Esophagus muscularis mucosa (tissue), 4 donors: ENCODE data around the gene TMPRSS11E. TPM values are rescaled to one million over a fixed set of nuclear protein-coding genes. Genes with fewer than 3 reads are reported as not detected.
"Not testable (repeated sequence)": the region's sequence is repeated elsewhere in the genome, so short reads cannot be mapped to it uniquely, and the experiment has no call there.

Source experiments
- DNase-seq: peaks from one replicate; pipeline ENCODE4 v3.0.0-alpha.2; 2017; ENCODE audit errors: extremely low spot score
- H3K27ac ChIP-seq, 4 donors: fragments of 200-600 bp; sonication (generic); replicated peaks in 1 of 4; 1 replicate in 3 of 4; 2 replicates in 1 of 4; pipeline ENCODE4 v1.5.1; 2016 to 2019; ENCODE audit warnings: mild to moderate bottlenecking in 1 of 4
- H3K27me3 ChIP-seq, 4 donors: fragments of 200-600 bp; sonication (generic); one replicate each; pipeline versions ENCODE4 v1.5.1 to v1.6.0; 2016 to 2019
- H3K36me3 ChIP-seq, 4 donors: fragments of 200-600 bp; sonication (generic); one replicate each; pipeline ENCODE4 v1.5.1; 2016 to 2019
- H3K4me1 ChIP-seq, 4 donors: fragments of 200-600 bp; sonication (generic); one replicate each; pipeline ENCODE4 v1.5.1; 2016 to 2019
- H3K4me3 ChIP-seq, 4 donors: fragments of 200-600 bp; sonication (generic); 1 replicate in 2 of 4; 2 replicates in 2 of 4; pipeline ENCODE4 v1.5.1; 2016 to 2019; ENCODE audit warnings: mild to moderate bottlenecking in 4 of 4, moderate library complexity in 1 of 4
- H3K9me3 ChIP-seq, 4 donors: fragments of 200-600 bp; sonication (generic); 1 replicate in 3 of 4; 2 replicates in 1 of 4; pipeline ENCODE4 v1.5.1; 2016 to 2019
- CTCF ChIP-seq, 3 experiments: fragments of 200-600 bp in 2 of 3; fragments of 450-650 bp in 1 of 3; sonication (generic) in 2 of 3; IDR thresholded peaks; one replicate each; pipeline ENCODE4 v1.5.1; 2017 to 2019; ENCODE audit warnings: antibody characterized with exemption in 3 of 3, mild to moderate bottlenecking in 2 of 3, moderate library complexity in 1 of 3
- EP300 ChIP-seq: sonication (generic); formaldehyde crosslinking; IDR thresholded peaks from one replicate; pipeline ENCODE4 v1.6.1; 2017; ENCODE audit warnings: antibody characterized with exemption
- POLR2A ChIP-seq: fragments of 450-650 bp; IDR thresholded peaks from one replicate; pipeline ENCODE4 v1.6.1; 2017; ENCODE audit warnings: antibody characterized with exemption, moderate library complexity, mild to moderate bottlenecking, low read depth
- POLR2AphosphoS5 ChIP-seq, 2 donors: sonication (generic); formaldehyde crosslinking; IDR thresholded peaks; one replicate each; pipeline ENCODE4 v1.6.1; 2017; ENCODE audit warnings: antibody characterized with exemption in 2 of 2
- WGBS: methylation state at CpG from one replicate; pipeline ENCODE4 v1.1.5; 2018; 5-methylcytosine and 5-hydroxymethylcytosine counted together
- intact Hi-C: fragments of 100-400 bp; cut with DNase I; formaldehyde crosslinking; loops from one replicate; pipeline ENCODE4 v1.15.1; 2023
- total RNA-seq, 4 donors: library from RNA; depleted of rRNA; stranded (reverse); fragments of >200 nt; gene quantifications; one replicate each; pipeline versions ENCODE4 v1.1.0 to v1.2.1, GENCODE V29; 2016

The TMPRSS11E gene
- total RNA-seq, 4 donors from 2014 or later: 0.42 TPM; not detected in 3

GRCh38 chr4:68407868-68408190 lies 39.4 kb upstream of the TMPRSS11E start:
- H3K9me3 ChIP-seq: no peaks in the 10 kb centered on the region

GRCh38 chr4:68410149-68410548 lies 37.1 kb upstream of the TMPRSS11E start:
- TF ChIP-seq CTCF (IDR thresholded peaks at IDR 0.05): no peak
- no peak for TF ChIP-seq EP300
- no peak for TF ChIP-seq POLR2AphosphoS5 (IDR thresholded peaks at IDR 0.05)
- TF ChIP-seq POLR2A: no peak
- Histone ChIP-seq H3K9me3 (no peaks in the 10 kb centered on the region), H3K4me1 (no peaks in the 10 kb centered on the region), H3K4me3 (no peak overlapping the region), H3K27ac (no peak overlapping the region), H3K36me3 (no peaks in the 10 kb centered on the region), H3K27me3 (peaks cover 0 to 7% (median 0%) of the 10 kb centered on the region in 4 donors)
- intact Hi-C loops: no loop called here
- DNase-seq: no peak
- 45% methylated on average over 2 of the region's 2 CpGs for WGBS

More at GRCh38 chr4:68407868-68408190, 39.4 kb upstream of the TMPRSS11E start:
- whole genome bisulfite sequencing: 58% methylated on average over 3 of the region's 3 CpGs
- Histone ChIP-seq H3K27ac (no peak overlapping the region), H3K27me3 (peaks cover 0 to 7% (median 0%) of the 10 kb centered on the region in 4 donors), H3K36me3 (no peaks in the 10 kb centered on the region), H3K4me1 (no peaks in the 10 kb centered on the region), H3K4me3 (no peak overlapping the region)
- intact Hi-C loops: no loop called here
- DNase-seq: no peak
- no peak for TF ChIP-seq POLR2AphosphoS5 (IDR thresholded peaks at IDR 0.05)
- no peak for TF ChIP-seq POLR2A
- TF ChIP-seq CTCF (IDR thresholded peaks at IDR 0.05): no peak
- TF ChIP-seq EP300: no peak

GRCh38 chr4:68410643-68411042 lies 36.6 kb upstream of the TMPRSS11E start:
- TF ChIP-seq EP300 (no peak), POLR2A (no peak), POLR2AphosphoS5 (IDR thresholded peaks at IDR 0.05) (no peak), CTCF (IDR thresholded peaks at IDR 0.05) (no peak)

GRCh38 chr4:68412031-68412430 lies 35.2 kb upstream of the TMPRSS11E start:
- WGBS: 95% methylated on average over 2 of the region's 2 CpGs
- H3K27ac ChIP-seq, H3K9me3 ChIP-seq, intact Hi-C loops, H3K4me1 ChIP-seq, DNase-seq, H3K4me3 ChIP-seq, H3K36me3 ChIP-seq, H3K27me3 ChIP-seq: not testable (repeated sequence)

More at GRCh38 chr4:68410643-68411042, 36.6 kb upstream of the TMPRSS11E start:
- intact Hi-C loops: no loop called here
- 83% methylated on average over 1 of the region's 1 CpG for WGBS
- H3K36me3 ChIP-seq: no peaks in the 10 kb centered on the region
- H3K4me3 ChIP-seq: no peak overlapping the region
- H3K27ac ChIP-seq: no peak overlapping the region
- no peaks in the 10 kb centered on the region for H3K9me3 ChIP-seq
- no peak for DNase-seq
- peaks cover 0 to 7% (median 0%) of the 10 kb centered on the region in 4 donors for H3K27me3 ChIP-seq
- no peaks in the 10 kb centered on the region for H3K4me1 ChIP-seq

GRCh38 chr4:68416591-68416990 lies 30.7 kb upstream of the TMPRSS11E start:
- H3K27me3 ChIP-seq: no peaks in the 10 kb centered on the region

GRCh38 chr4:68426516-68426915 lies 20.7 kb upstream of the TMPRSS11E start:
- intact Hi-C loops: no loop called here
- Histone ChIP-seq H3K4me3 (no peak overlapping the region), H3K9me3 (no peaks in the 10 kb centered on the region), H3K4me1 (no peaks in the 10 kb centered on the region), H3K27me3 (no peaks in the 10 kb centered on the region), H3K27ac (no peak overlapping the region), H3K36me3 (no peaks in the 10 kb centered on the region)
- TF ChIP-seq POLR2AphosphoS5 (IDR thresholded peaks at IDR 0.05): no peak
- TF ChIP-seq CTCF (IDR thresholded peaks at IDR 0.05): no peak
- TF ChIP-seq POLR2A: no peak
- no peak for TF ChIP-seq EP300
- DNase-seq: no peak
- 90% methylated on average over 3 of the region's 3 CpGs for WGBS

More at GRCh38 chr4:68416591-68416990, 30.7 kb upstream of the TMPRSS11E start:
- no peak overlapping the region for H3K4me3 ChIP-seq
- H3K36me3 ChIP-seq: no peaks in the 10 kb centered on the region
- H3K4me1 ChIP-seq: no peaks in the 10 kb centered on the region
- WGBS: 95% methylated on average over 3 of the region's 3 CpGs
- DNase-seq: no peak
- intact Hi-C loops: no loop called here
- H3K27ac ChIP-seq: no peak overlapping the region
- no peak for TF ChIP-seq POLR2AphosphoS5 (IDR thresholded peaks at IDR 0.05)
- TF ChIP-seq EP300: no peak
- TF ChIP-seq POLR2A: no peak
- H3K9me3 ChIP-seq: peaks cover 0 to 13% (median 9%) of the 10 kb centered on the region in 4 donors
